ENCODE data around the gene PIK3R3. TPM values are rescaled to one million over a fixed set of nuclear protein-coding genes. Genes with fewer than 3 reads are reported as not detected.

The PIK3R3 gene
- total and polyA plus RNA-seq, 2 donors (not counting 3 experiments of a cell fraction or from before 2014, with no cell fraction given) = 7.5 to 14.3 TPM

DNA sequence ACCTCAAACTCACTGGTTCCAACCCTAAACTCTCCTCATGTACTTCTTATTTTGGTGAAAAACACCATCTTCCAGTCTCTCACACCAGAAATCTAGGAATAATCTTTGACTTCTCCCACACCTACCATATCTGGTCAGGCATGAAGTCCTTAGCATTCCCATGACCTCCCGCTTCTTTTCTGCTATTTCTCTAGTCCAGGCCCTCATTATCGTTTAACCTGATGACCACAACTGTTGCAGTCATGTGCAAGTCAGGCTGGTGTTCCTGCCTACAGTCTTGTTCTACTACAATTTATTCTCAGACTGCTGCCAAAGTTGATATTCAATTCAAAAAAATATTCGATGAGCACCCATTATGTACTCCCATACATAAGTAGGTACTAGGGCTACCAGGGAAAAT, 71.3 kb downstream of the PIK3R3 start:
- ChIA-PET CTCF (no interaction called here), POLR2A (no interaction called here)
- no peak for FAIRE-seq
- Histone ChIP-seq H3K9me1 (replicated peaks; ENCODE audit: control insufficient read depth, extremely low read depth, insufficient read depth, low read length) (no peaks in the 10 kb centered on the region), H3K9ac (replicated peaks; ENCODE audit: extremely low read depth, insufficient read depth, low read length) (no peak overlapping the region), H2AFZ (ENCODE audit: low read depth, low read length) (no peak overlapping the region), H3K4me3 (replicated peaks in 1 of 3; ENCODE audit: insufficient read depth in 1 of 3, low read depth in 1 of 3, low read length in 3 of 3) (no peak overlapping the region), H3K79me2 (ENCODE audit: control insufficient read depth, insufficient read depth, low read length) (no peaks in the 10 kb centered on the region), H3K36me3 (ENCODE audit: control insufficient read depth in 2 of 2, extremely low read depth in 1 of 2, insufficient read depth in 2 of 2, low read length in 2 of 2) (peaks cover 0 to 8% of the 10 kb centered on the region in 2 experiments), H3K27ac (ENCODE audit: insufficient read depth, low read depth, low read length) (no peak overlapping the region), H3K27me3 (ENCODE audit: control insufficient read depth in 2 of 2, insufficient read depth in 2 of 2, low read length in 2 of 2) (no peaks in the 10 kb centered on the region), H4K20me1 (replicated peaks; ENCODE audit: control insufficient read depth, extremely low read depth, insufficient read depth, low read length) (no peaks in the 10 kb centered on the region), H3K9me3 (replicated peaks; ENCODE audit: control insufficient read depth, insufficient read depth, low read length) (no peaks in the 10 kb centered on the region), H3K4me2 (ENCODE audit: insufficient read depth, low read length) (no peak overlapping the region), H3K4me1 (ENCODE audit: control insufficient read depth, extremely low read depth, insufficient read depth, low read length) (peaks cover 4% of the 10 kb centered on the region)
- dilution Hi-C loops (cut with MboI; ENCODE audit: extremely low pct_ligation_motif_present, low sequenced_read_pairs) (no loop called here), intact Hi-C loops (cut with micrococcal nuclease) (no loop called here)
- no peak for TF ChIP-seq JUN (IDR thresholded peaks at IDR 0.05; ENCODE audit: borderline replicate concordance, insufficient read depth, insufficient read length, low read depth)
- no peak for TF ChIP-seq MYC (IDR thresholded peaks at IDR 0.05; ENCODE audit: low read depth, low read length)
- no peak for TF ChIP-seq POLR2AphosphoS5 (IDR thresholded peaks at IDR 0.05; ENCODE audit: insufficient read depth, low read depth, low read length)
- TF ChIP-seq, protein P1, sequence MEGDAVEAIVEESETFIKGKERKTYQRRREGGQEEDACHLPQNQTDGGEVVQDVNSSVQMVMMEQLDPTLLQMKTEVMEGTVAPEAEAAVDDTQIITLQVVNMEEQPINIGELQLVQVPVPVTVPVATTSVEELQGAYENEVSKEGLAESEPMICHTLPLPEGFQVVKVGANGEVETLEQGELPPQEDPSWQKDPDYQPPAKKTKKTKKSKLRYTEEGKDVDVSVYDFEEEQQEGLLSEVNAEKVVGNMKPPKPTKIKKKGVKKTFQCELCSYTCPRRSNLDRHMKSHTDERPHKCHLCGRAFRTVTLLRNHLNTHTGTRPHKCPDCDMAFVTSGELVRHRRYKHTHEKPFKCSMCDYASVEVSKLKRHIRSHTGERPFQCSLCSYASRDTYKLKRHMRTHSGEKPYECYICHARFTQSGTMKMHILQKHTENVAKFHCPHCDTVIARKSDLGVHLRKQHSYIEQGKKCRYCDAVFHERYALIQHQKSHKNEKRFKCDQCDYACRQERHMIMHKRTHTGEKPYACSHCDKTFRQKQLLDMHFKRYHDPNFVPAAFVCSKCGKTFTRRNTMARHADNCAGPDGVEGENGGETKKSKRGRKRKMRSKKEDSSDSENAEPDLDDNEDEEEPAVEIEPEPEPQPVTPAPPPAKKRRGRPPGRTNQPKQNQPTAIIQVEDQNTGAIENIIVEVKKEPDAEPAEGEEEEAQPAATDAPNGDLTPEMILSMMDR (IDR thresholded peaks at IDR 0.05; ENCODE audit: extremely low read depth in 1 of 2, insufficient read depth in 1 of 2, low read depth in 1 of 2, low read length in 2 of 2) = no peak
- no peak for TF ChIP-seq GATA2 (IDR thresholded peaks at IDR 0.05; ENCODE audit: insufficient read depth, insufficient read length, low read depth, low read length)
- TF ChIP-seq, protein P2, sequence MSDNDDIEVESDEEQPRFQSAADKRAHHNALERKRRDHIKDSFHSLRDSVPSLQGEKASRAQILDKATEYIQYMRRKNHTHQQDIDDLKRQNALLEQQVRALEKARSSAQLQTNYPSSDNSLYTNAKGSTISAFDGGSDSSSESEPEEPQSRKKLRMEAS (IDR thresholded peaks at IDR 0.05; ENCODE audit: insufficient read depth, insufficient read length) = no peak
- no peak for TF ChIP-seq POLR2A (IDR thresholded peaks at IDR 0.05; ENCODE audit: low read depth, low read length)
- TF ChIP-seq EZH2 (IDR thresholded peaks at IDR 0.05; ENCODE audit: borderline replicate concordance, low read depth, low read length, severe bottlenecking) = no peak
- no peak for TF ChIP-seq FOS (IDR thresholded peaks at IDR 0.05; ENCODE audit: borderline replicate concordance, insufficient read depth, low read length)
- no TSS peak for BruUV-seq (replicated peaks)
- no peak for DNase-seq (ENCODE audit: low read depth, low spot score)
